Measurements from ENCODE around the gene EGFL6.

EGFL6 gene

DNA sequence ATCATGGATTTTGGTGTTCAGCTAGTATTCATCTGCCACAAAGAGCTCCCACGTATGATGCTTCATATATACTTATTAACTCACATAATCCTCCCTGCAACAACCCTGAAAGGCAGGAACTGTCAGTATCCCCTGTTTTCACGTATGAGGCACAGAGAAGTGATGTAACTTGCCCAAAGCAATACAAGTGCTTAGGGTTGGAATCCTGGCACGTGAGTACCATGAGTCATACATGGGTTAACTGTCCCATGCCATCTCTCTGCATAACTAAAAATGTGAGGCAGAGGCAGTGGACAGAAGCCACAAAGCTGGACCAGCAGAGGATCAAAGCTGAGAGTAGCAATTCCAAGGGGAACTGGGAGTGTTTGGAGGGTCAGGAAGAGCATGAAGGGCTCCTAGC lies 35.7 kb upstream of the EGFL6 start:
- Histone ChIP-seq H3K4me2 (ENCODE audit: low read length) (no peak overlapping the region), H3K18ac (ENCODE audit: low read length) (no peak overlapping the region), H3K36me3 (ENCODE audit: control insufficient read depth in 1 of 2, insufficient read depth in 2 of 2, low read length in 2 of 2) (no peaks in the 10 kb centered on the region), H3K27ac (ENCODE audit: low read depth, low read length) (no peak overlapping the region), H3K9ac (ENCODE audit: low read length) (no peak overlapping the region), H2BK120ac (ENCODE audit: insufficient read depth, low read length, poor library complexity) (no peak overlapping the region), H3K79me2 (ENCODE audit: control insufficient read depth, insufficient read depth, low read length, poor library complexity) (no peaks in the 10 kb centered on the region), H3K4me1 (ENCODE audit: control insufficient read depth in 1 of 2, insufficient read depth in 2 of 2, low read length in 2 of 2) (no peaks in the 10 kb centered on the region), H2BK5ac (ENCODE audit: low read depth, low read length, poor library complexity) (no peak overlapping the region), H3K4ac (ENCODE audit: low read depth, low read length) (no peak overlapping the region), H2BK12ac (ENCODE audit: low read length) (no peak overlapping the region), H3K27me3 (ENCODE audit: insufficient read depth, low read length) (no peaks in the 10 kb centered on the region), H4K8ac (ENCODE audit: low read depth, low read length) (no peak overlapping the region), H3K9me3 (ENCODE audit: insufficient read depth, low read depth, low read length) (no peaks in the 10 kb centered on the region), H3K14ac (ENCODE audit: low read length) (no peak overlapping the region), H3K4me3 (ENCODE audit: low read depth, low read length) (no peak overlapping the region), H3K23ac (ENCODE audit: low read length) (no peak overlapping the region), H2AFZ (ENCODE audit: insufficient read depth, low read length, poor library complexity) (no peak overlapping the region), H2AK5ac (ENCODE audit: low read length) (no peak overlapping the region), H3K79me1 (ENCODE audit: low read length) (no peaks in the 10 kb centered on the region), H4K91ac (ENCODE audit: low read depth, low read length) (no peak overlapping the region), H4K12ac (ENCODE audit: low read depth, low read length) (no peak overlapping the region)
- DNase-seq, result peak in 1 of 2 donors; percentile 46
- WGBS (ENCODE audit: extremely low coverage, insufficient coverage, insufficient read length), result no CpG with 5 or more reads among the region's 3 CpGs

DNA sequence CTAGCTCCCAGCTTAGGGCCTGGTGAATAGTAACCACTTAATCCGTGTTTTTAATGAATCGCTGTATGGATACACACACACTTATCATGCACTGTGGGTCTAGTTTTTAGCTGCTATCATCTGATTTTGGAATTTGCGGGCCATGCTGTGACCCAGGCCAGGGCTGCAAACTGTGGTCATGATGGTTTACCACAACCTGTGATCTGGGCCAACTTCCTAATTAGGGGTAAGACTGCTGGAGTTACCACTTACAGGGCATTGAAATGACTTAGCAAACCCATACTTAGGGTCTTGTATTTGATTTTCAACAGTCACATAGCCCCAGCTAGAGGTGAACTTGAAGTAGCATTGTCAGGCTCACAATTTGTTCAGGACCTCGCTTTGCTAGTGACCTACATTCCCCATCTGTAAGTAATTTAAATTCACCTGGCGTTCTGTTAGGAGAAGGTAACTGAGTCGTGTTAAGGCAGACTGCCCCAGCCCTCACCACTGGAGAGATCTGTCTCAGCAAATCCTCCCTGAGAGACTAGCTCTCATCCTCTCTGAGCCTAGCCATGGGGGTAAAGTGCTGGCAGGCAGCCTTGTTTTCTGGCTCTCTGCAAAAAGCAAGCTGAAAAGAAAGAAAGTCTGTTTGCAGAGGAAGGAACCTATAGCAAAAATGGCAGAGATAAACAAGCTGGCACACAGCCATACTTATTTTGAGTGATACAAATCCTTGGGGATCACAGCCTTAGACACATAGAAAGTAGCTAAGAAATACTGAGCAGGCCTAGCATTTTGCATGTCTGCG lies 33.8 kb upstream of the EGFL6 start:
- Histone ChIP-seq H3K27ac (ENCODE audit: low read depth, low read length) (no peak overlapping the region), H3K4me3 (ENCODE audit: low read depth, low read length) (no peak overlapping the region), H2AFZ (ENCODE audit: insufficient read depth, low read length, poor library complexity) (no peak overlapping the region), H3K79me2 (ENCODE audit: control insufficient read depth, insufficient read depth, low read length, poor library complexity) (no peaks in the 10 kb centered on the region), H3K4me1 (ENCODE audit: control insufficient read depth in 1 of 2, insufficient read depth in 2 of 2, low read length in 2 of 2) (no peaks in the 10 kb centered on the region), H4K91ac (ENCODE audit: low read depth, low read length) (no peak overlapping the region), H2BK120ac (ENCODE audit: insufficient read depth, low read length, poor library complexity) (no peak overlapping the region), H4K8ac (ENCODE audit: low read depth, low read length) (no peak overlapping the region), H3K36me3 (ENCODE audit: control insufficient read depth in 1 of 2, insufficient read depth in 2 of 2, low read length in 2 of 2) (no peaks in the 10 kb centered on the region), H3K4ac (ENCODE audit: low read depth, low read length) (no peak overlapping the region), H3K18ac (ENCODE audit: low read length) (no peak overlapping the region), H3K23ac (ENCODE audit: low read length) (no peak overlapping the region), H2AK5ac (ENCODE audit: low read length) (no peak overlapping the region), H3K4me2 (ENCODE audit: low read length) (no peak overlapping the region), H3K27me3 (ENCODE audit: insufficient read depth, low read length) (no peaks in the 10 kb centered on the region), H3K9me3 (ENCODE audit: insufficient read depth, low read depth, low read length) (no peaks in the 10 kb centered on the region), H2BK5ac (ENCODE audit: low read depth, low read length, poor library complexity) (no peak overlapping the region), H3K14ac (ENCODE audit: low read length) (no peak overlapping the region), H3K9ac (ENCODE audit: low read length) (no peak overlapping the region), H4K12ac (ENCODE audit: low read depth, low read length) (no peak overlapping the region), H2BK12ac (ENCODE audit: low read length) (no peak overlapping the region), H3K79me1 (ENCODE audit: low read length) (no peaks in the 10 kb centered on the region)
- no CpG with 5 or more reads among the region's 7 CpGs for WGBS (ENCODE audit: extremely low coverage, insufficient coverage, insufficient read length)
- no peak for DNase-seq

GRCh38 chrX:13536551-13536950 lies 32.9 kb upstream of the EGFL6 start:
- H3K79me2 ChIP-seq (ENCODE audit: control insufficient read depth, insufficient read depth, low read length, poor library complexity), result no peaks in the 10 kb centered on the region
- no peak overlapping the region for H3K9ac ChIP-seq (ENCODE audit: low read length)
- no peak overlapping the region for H4K8ac ChIP-seq (ENCODE audit: low read depth, low read length)
- H3K18ac ChIP-seq (ENCODE audit: low read length), result no peak overlapping the region
- no peaks in the 10 kb centered on the region for H3K27me3 ChIP-seq (ENCODE audit: insufficient read depth, low read length)
- DNase-seq, result no peak
- H3K4ac ChIP-seq (ENCODE audit: low read depth, low read length), result no peak overlapping the region
- H3K27ac ChIP-seq (ENCODE audit: low read depth, low read length), result no peak overlapping the region
- H2BK5ac ChIP-seq (ENCODE audit: low read depth, low read length, poor library complexity), result no peak overlapping the region
- no peak overlapping the region for H3K4me3 ChIP-seq (ENCODE audit: low read depth, low read length)
- H3K14ac ChIP-seq (ENCODE audit: low read length), result no peak overlapping the region
- no peaks in the 10 kb centered on the region for H3K9me3 ChIP-seq (ENCODE audit: insufficient read depth, low read depth, low read length)
- H3K4me1 ChIP-seq (ENCODE audit: control insufficient read depth in 1 of 2, insufficient read depth in 2 of 2, low read length in 2 of 2), result no peaks in the 10 kb centered on the region
- no peaks in the 10 kb centered on the region for H3K79me1 ChIP-seq (ENCODE audit: low read length)
- no peak overlapping the region for H4K12ac ChIP-seq (ENCODE audit: low read depth, low read length)
- no peak overlapping the region for H2BK12ac ChIP-seq (ENCODE audit: low read length)
- no peak overlapping the region for H3K4me2 ChIP-seq (ENCODE audit: low read length)
- H2BK120ac ChIP-seq (ENCODE audit: insufficient read depth, low read length, poor library complexity), result no peak overlapping the region
- H3K36me3 ChIP-seq (ENCODE audit: control insufficient read depth in 1 of 2, insufficient read depth in 2 of 2, low read length in 2 of 2), result no peaks in the 10 kb centered on the region
- WGBS (ENCODE audit: extremely low coverage, insufficient coverage, insufficient read length), result no CpG with 5 or more reads among the region's 4 CpGs
- no peak overlapping the region for H2AK5ac ChIP-seq (ENCODE audit: low read length)
- no peak overlapping the region for H3K23ac ChIP-seq (ENCODE audit: low read length)
- H4K91ac ChIP-seq (ENCODE audit: low read depth, low read length), result no peak overlapping the region
- no peak overlapping the region for H2AFZ ChIP-seq (ENCODE audit: insufficient read depth, low read length, poor library complexity)

DNA sequence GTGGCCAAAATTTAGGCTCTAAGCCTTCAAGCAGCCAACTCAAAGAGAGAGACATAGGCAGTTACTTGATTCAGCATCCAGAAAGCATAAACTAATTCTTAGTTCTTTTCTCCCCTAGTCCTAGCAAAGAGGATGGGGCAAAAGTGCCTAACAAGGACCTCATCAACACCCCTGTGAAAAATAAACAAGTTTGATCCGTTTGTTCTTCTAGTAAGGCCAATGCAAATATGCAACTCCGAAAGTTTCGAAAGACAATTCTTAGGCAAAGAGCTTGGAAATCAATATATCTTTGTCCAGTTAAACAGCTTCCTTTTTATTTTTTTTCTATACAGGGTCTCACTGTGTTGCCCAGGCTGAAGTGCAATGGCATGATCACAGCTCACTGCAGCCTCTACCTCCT lies 31.0 kb upstream of the EGFL6 start:
- H3K9me3 ChIP-seq (ENCODE audit: insufficient read depth, low read depth, low read length), result no peaks in the 10 kb centered on the region
- H2BK12ac ChIP-seq (ENCODE audit: low read length), result no peak overlapping the region
- H2AK5ac ChIP-seq (ENCODE audit: low read length), result no peak overlapping the region
- no peak for DNase-seq
- no peak overlapping the region for H2AFZ ChIP-seq (ENCODE audit: insufficient read depth, low read length, poor library complexity)
- WGBS (ENCODE audit: extremely low coverage, insufficient coverage, insufficient read length), result no CpG with 5 or more reads among the region's 3 CpGs
- no peaks in the 10 kb centered on the region for H3K79me2 ChIP-seq (ENCODE audit: control insufficient read depth, insufficient read depth, low read length, poor library complexity)
- H3K4ac ChIP-seq (ENCODE audit: low read depth, low read length), result no peak overlapping the region
- H3K4me2 ChIP-seq (ENCODE audit: low read length), result no peak overlapping the region
- no peaks in the 10 kb centered on the region for H3K27me3 ChIP-seq (ENCODE audit: insufficient read depth, low read length)
- no peak overlapping the region for H4K91ac ChIP-seq (ENCODE audit: low read depth, low read length)
- no peak overlapping the region for H3K27ac ChIP-seq (ENCODE audit: low read depth, low read length)
- no peak overlapping the region for H3K9ac ChIP-seq (ENCODE audit: low read length)
- no peaks in the 10 kb centered on the region for H3K36me3 ChIP-seq (ENCODE audit: control insufficient read depth in 1 of 2, insufficient read depth in 2 of 2, low read length in 2 of 2)
- H4K12ac ChIP-seq (ENCODE audit: low read depth, low read length), result no peak overlapping the region
- H3K4me1 ChIP-seq (ENCODE audit: control insufficient read depth in 1 of 2, insufficient read depth in 2 of 2, low read length in 2 of 2), result no peaks in the 10 kb centered on the region
- no peak overlapping the region for H3K14ac ChIP-seq (ENCODE audit: low read length)
- no peak overlapping the region for H2BK120ac ChIP-seq (ENCODE audit: insufficient read depth, low read length, poor library complexity)
- H3K23ac ChIP-seq (ENCODE audit: low read length), result no peak overlapping the region
- no peak overlapping the region for H3K4me3 ChIP-seq (ENCODE audit: low read depth, low read length)
- no peaks in the 10 kb centered on the region for H3K79me1 ChIP-seq (ENCODE audit: low read length)
- H4K8ac ChIP-seq (ENCODE audit: low read depth, low read length), result no peak overlapping the region
- no peak overlapping the region for H3K18ac ChIP-seq (ENCODE audit: low read length)
- no peak overlapping the region for H2BK5ac ChIP-seq (ENCODE audit: low read depth, low read length, poor library complexity)
